ENCODE results near the gene CRYZL1.

The CRYZL1 gene

GRCh38 chr21:33654412-33654811 is 12.9 kb upstream of the CRYZL1 start:
- TF ChIP-seq CTCF (IDR thresholded peaks at IDR 0.05; ENCODE audit: extremely low read depth, missing control alignments), result no peak

GRCh38 chr21:33651965-33652680 is 10.6 kb upstream of the CRYZL1 start:
- TF ChIP-seq CTCF (IDR thresholded peaks at IDR 0.05; ENCODE audit: extremely low read depth, missing control alignments), result no peak
- no peak for DNase-seq (ENCODE audit: low spot score)

More at GRCh38 chr21:33654412-33654811, 12.9 kb upstream of the CRYZL1 start:
- no peak for DNase-seq (ENCODE audit: low spot score)

GRCh38 chr21:33650929-33651509 is 9.5 kb upstream of the CRYZL1 start:
- DNase-seq (ENCODE audit: low spot score), result no peak

GRCh38 chr21:33650230-33650629 is 8.7 kb upstream of the CRYZL1 start:
- TF ChIP-seq CTCF (IDR thresholded peaks at IDR 0.05; ENCODE audit: extremely low read depth, missing control alignments), result no peak
- DNase-seq (ENCODE audit: low spot score), result no peak

More at GRCh38 chr21:33650929-33651509, 9.5 kb upstream of the CRYZL1 start:
- no peak for TF ChIP-seq CTCF (IDR thresholded peaks at IDR 0.05; ENCODE audit: extremely low read depth, missing control alignments)

GRCh38 chr21:33648555-33648954 is 7.0 kb upstream of the CRYZL1 start:
- no peak for TF ChIP-seq CTCF (IDR thresholded peaks at IDR 0.05; ENCODE audit: extremely low read depth, missing control alignments)
- DNase-seq (ENCODE audit: low spot score), result no peak

- no peak for TF ChIP-seq CTCF (IDR thresholded peaks at IDR 0.05; ENCODE audit: extremely low read depth, missing control alignments)
- no peak for DNase-seq (ENCODE audit: low spot score)
These were observed 6.0 kb upstream of the CRYZL1 start for GRCh38 chr21:33647587-33647986.

- no peak for DNase-seq (ENCODE audit: low spot score)
- no peak for TF ChIP-seq CTCF (IDR thresholded peaks at IDR 0.05; ENCODE audit: extremely low read depth, missing control alignments)
These were observed 4.2 kb upstream of the CRYZL1 start for GRCh38 chr21:33645730-33646129.

Measured in GM20000 (cell line).